ENCODE measurements around the gene PCARE.
"Not testable (repeated sequence)": the region's sequence is repeated elsewhere in the genome, so short reads cannot be mapped to it uniquely, and the experiment has no call there.

Gene PCARE

GRCh38 chr2:29097569-29097968, 23.2 kb upstream of the PCARE start:
- DNase-seq (ENCODE audit: low read depth in 1 of 2, low spot score in 1 of 2): no peak

GRCh38 chr2:29096969-29097368, 22.6 kb upstream of the PCARE start:
- no peak for DNase-seq (ENCODE audit: low read depth in 1 of 2, low spot score in 1 of 2)

GRCh38 chr2:29090311-29090710, 16.0 kb upstream of the PCARE start:
- DNase-seq (ENCODE audit: low read depth in 1 of 2, low spot score in 1 of 2): not testable (repeated sequence)

- no peak for DNase-seq (ENCODE audit: low read depth in 1 of 2, low spot score in 1 of 2)
These were observed 10.2 kb upstream of the PCARE start for GRCh38 chr2:29084554-29084953.

GRCh38 chr2:29082804-29083495, 8.6 kb upstream of the PCARE start:
- no peak for DNase-seq (ENCODE audit: low read depth in 1 of 2, low spot score in 1 of 2)

- no peak for DNase-seq (ENCODE audit: low read depth in 1 of 2, low spot score in 1 of 2)
These were observed 6.8 kb upstream of the PCARE start for GRCh38 chr2:29080886-29081743.

GRCh38 chr2:29079887-29080286, 5.6 kb upstream of the PCARE start:
- DNase-seq (ENCODE audit: low read depth in 1 of 2, low spot score in 1 of 2): no peak

- DNase-seq (ENCODE audit: low read depth in 1 of 2, low spot score in 1 of 2): no peak
These were observed 1.8 kb upstream of the PCARE start for GRCh38 chr2:29075894-29076705.

- DNase-seq (ENCODE audit: low read depth in 1 of 2, low spot score in 1 of 2): no peak
These were observed 390 bp downstream of the PCARE start for GRCh38 chr2:29073933-29074332.

- DNase-seq (ENCODE audit: low read depth in 1 of 2, low spot score in 1 of 2): no peak
These were observed 1.2 kb downstream of the PCARE start for GRCh38 chr2:29072971-29073725.

GRCh38 chr2:29072251-29072650, 2.1 kb downstream of the PCARE start:
- no peak for DNase-seq (ENCODE audit: low read depth in 1 of 2, low spot score in 1 of 2)

- DNase-seq (ENCODE audit: low read depth in 1 of 2, low spot score in 1 of 2): no peak
These were observed 3.0 kb downstream of the PCARE start for GRCh38 chr2:29071032-29071975.

GRCh38 chr2:29070526-29070925, 3.8 kb downstream of the PCARE start:
- no peak for DNase-seq (ENCODE audit: low read depth in 1 of 2, low spot score in 1 of 2)

GRCh38 chr2:29068513-29068912, 5.8 kb downstream of the PCARE start:
- DNase-seq (ENCODE audit: low read depth in 1 of 2, low spot score in 1 of 2): no peak

- no peak for DNase-seq (ENCODE audit: low read depth in 1 of 2, low spot score in 1 of 2)
These were observed 7.2 kb downstream of the PCARE start for GRCh38 chr2:29066997-29067605.

GRCh38 chr2:29066271-29066860, 8.0 kb downstream of the PCARE start:
- DNase-seq (ENCODE audit: low read depth in 1 of 2, low spot score in 1 of 2): no peak

GRCh38 chr2:29065068-29065811, 9.1 kb downstream of the PCARE start:
- DNase-seq (ENCODE audit: low read depth in 1 of 2, low spot score in 1 of 2): no peak

- no peak for DNase-seq (ENCODE audit: low read depth in 1 of 2, low spot score in 1 of 2)
These were observed 9.6 kb downstream of the PCARE start for GRCh38 chr2:29064746-29065067.

GRCh38 chr2:29064346-29064715, 10.0 kb downstream of the PCARE start:
- DNase-seq (ENCODE audit: low read depth in 1 of 2, low spot score in 1 of 2): no peak

All from activated CD4-positive, alpha-beta T cell treated with anti-CD3 and anti-CD28 coated beads, Interleukin-2, amount 50 U/mL, for 24 hours (primary cell).